HuH-7 (cell line): ENCODE measurements around the gene TENT4B.
A peak's percentile ranks its signal among the peaks of the same experiment; 100 is the strongest.
"Not testable (repeated sequence)": the region's sequence is repeated elsewhere in the genome, so short reads cannot be mapped to it uniquely, and the experiment has no call there.

Source experiments
- DNase-seq: peaks from one replicate; pipeline ENCODE4 v3.0.0; 2011; ENCODE audit warnings: low spot score

TENT4B gene

GRCh38 chr16:50152807-50153595 is at the start of gene TENT4B:
TSS of gene TENT4B (plus strand) at chr16:50153306. CDS start at chr16:50153622, 316 bp downstream.
- DNase-seq: peak; percentile 75

- no peak for DNase-seq
Measured at GRCh38 chr16:50103764-50104163, 49.3 kb upstream of the TENT4B start.

- DNase-seq: no peak
Measured at GRCh38 chr16:50114357-50115129, 38.6 kb upstream of the TENT4B start.

GRCh38 chr16:50120711-50121110 is 32.4 kb upstream of the TENT4B start:
- DNase-seq: no peak

- DNase-seq: no peak
Measured at GRCh38 chr16:50121278-50121677, 31.8 kb upstream of the TENT4B start.

- DNase-seq: no peak
Measured at GRCh38 chr16:50121721-50122445, 31.2 kb upstream of the TENT4B start.

- DNase-seq: no peak
Measured at GRCh38 chr16:50123417-50123816, 29.7 kb upstream of the TENT4B start.

GRCh38 chr16:50124769-50125168 is 28.3 kb upstream of the TENT4B start:
- no peak for DNase-seq

- no peak for DNase-seq
Measured at GRCh38 chr16:50126183-50126582, 26.9 kb upstream of the TENT4B start.

- DNase-seq: not testable (repeated sequence)
Measured at GRCh38 chr16:50132571-50132970, 20.5 kb upstream of the TENT4B start.

- no peak for DNase-seq
Measured at GRCh38 chr16:50133214-50133613, 19.9 kb upstream of the TENT4B start.

GRCh38 chr16:50136399-50136798 is 16.7 kb upstream of the TENT4B start:
- DNase-seq: no peak

- DNase-seq: no peak
Measured at GRCh38 chr16:50137268-50137667, 15.8 kb upstream of the TENT4B start.

- no peak for DNase-seq
Measured at GRCh38 chr16:50139580-50139979, 13.5 kb upstream of the TENT4B start.

- DNase-seq: no peak
Measured at GRCh38 chr16:50144211-50144610, 8.9 kb upstream of the TENT4B start.

GRCh38 chr16:50146479-50147435 is 6.3 kb upstream of the TENT4B start:
- DNase-seq: no peak

- no peak for DNase-seq
Measured at GRCh38 chr16:50151322-50151721, 1.8 kb upstream of the TENT4B start.

GRCh38 chr16:50151756-50152155 is 1.4 kb upstream of the TENT4B start:
- no peak for DNase-seq

GRCh38 chr16:50152351-50152806 is 727 bp upstream of the TENT4B start:
- no peak for DNase-seq

GRCh38 chr16:50153596-50154419 is 702 bp downstream of the TENT4B start:
- peak; percentile 15 for DNase-seq
